BE2C (cell line): ENCODE data around the gene TMEM80.

Source experiments
- DNase-seq: peaks from one replicate; pipeline ENCODE4 v3.0.0-alpha.2; 2020
- H3K27me3 ChIP-seq: fragments of 250-450 bp; sonication (Bioruptor Pico); 2 replicates; pipeline ENCODE4 v1.5.1; 2020; ENCODE audit warnings: mild to moderate bottlenecking
- H3K36me3 ChIP-seq: fragments of 250-450 bp; sonication (Bioruptor Pico); 2 replicates; pipeline ENCODE4 v1.5.1; 2020; ENCODE audit warnings: mild to moderate bottlenecking
- H3K4me1 ChIP-seq: fragments of 250-450 bp; sonication (Bioruptor Pico); 2 replicates; pipeline ENCODE4 v1.5.1; 2020
- H3K4me3 ChIP-seq: 2 replicates; pipeline ENCODE4 v1.5.1; 2011; ENCODE audit warnings: low read depth, low read length
- H3K9me3 ChIP-seq: fragments of 250-450 bp; sonication (Bioruptor Pico); 2 replicates; pipeline ENCODE4 v1.5.1; 2020
- CTCF ChIP-seq: IDR thresholded peaks from 2 replicates; pipeline ENCODE4 v1.5.1; 2012; ENCODE audit warnings: mild to moderate bottlenecking, low read depth, low read length

TMEM80 gene

GRCh38 chr11:701741-702461, 6.3 kb downstream of the TMEM80 start:
- Histone ChIP-seq H3K36me3 (no peaks in the 10 kb centered on the region), H3K9me3 (no peaks in the 10 kb centered on the region), H3K4me3 (no peak overlapping the region), H3K27me3 (peaks cover 4% of the 10 kb centered on the region; the same call in 1 of the 2 replicates), H3K4me1 (no peaks in the 10 kb centered on the region)
- no peak for TF ChIP-seq CTCF
- no peak for DNase-seq

DNA sequence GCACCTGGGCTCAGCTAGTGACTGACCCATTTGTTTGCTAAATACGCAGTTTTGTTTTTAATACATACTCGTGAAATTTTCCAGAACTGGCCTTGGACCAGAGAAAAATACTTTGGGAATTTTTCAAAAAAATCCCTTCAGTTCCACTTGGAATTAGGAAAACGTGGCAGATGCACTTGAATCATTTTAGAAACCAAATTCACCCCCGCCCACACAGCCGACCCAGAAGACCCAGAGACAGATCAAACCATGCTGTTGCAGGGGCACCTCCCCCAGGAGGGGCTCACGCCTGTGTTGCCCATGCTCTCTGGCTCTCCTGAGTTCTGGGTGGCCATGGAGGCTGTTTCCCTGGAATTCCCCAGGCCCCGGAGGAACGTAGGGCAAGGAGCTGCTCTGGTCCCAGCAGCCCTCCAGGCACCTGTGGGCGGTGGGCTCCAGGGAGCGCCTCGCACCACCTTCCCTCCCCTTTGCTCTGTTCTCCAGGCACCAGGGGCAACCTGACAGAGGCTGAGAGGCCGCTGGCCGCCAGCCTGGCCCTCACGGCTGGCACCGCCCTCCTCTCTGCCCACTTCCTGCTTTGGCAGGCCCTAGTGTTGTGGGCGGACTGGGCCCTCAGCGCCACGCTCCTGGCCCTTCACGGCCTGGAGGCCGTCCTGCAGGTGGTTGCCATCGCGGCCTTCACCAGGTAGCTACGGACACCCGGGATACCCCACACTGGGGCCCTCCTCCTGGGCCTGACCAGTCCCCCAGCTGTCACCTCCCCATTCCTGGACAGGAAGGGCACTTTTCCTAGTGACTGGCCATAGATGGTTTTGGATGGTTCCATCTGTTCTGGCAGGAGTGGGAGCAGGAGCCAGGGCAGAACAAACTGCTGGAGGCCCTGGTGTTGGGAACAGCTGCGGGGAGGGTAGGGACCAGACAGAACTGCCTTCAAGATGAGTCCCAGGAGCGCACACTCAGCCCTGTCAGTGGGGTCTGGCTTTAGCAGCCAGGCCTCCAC, 7.1 kb downstream of the TMEM80 start:
- H3K4me1 ChIP-seq = no peaks in the 10 kb centered on the region
- H3K36me3 ChIP-seq = no peaks in the 10 kb centered on the region
- no peaks in the 10 kb centered on the region for H3K9me3 ChIP-seq
- H3K27me3 ChIP-seq = peaks cover 4% of the 10 kb centered on the region; the same call in 1 of the 2 replicates
- H3K4me3 ChIP-seq = no peak overlapping the region
- no peak for TF ChIP-seq CTCF
- DNase-seq = no peak

GRCh38 chr11:703506-703905, 7.9 kb downstream of the TMEM80 start:
- DNase-seq = no peak
- Histone ChIP-seq H3K27me3 (peaks cover 4% of the 10 kb centered on the region; the same call in 1 of the 2 replicates), H3K4me1 (no peaks in the 10 kb centered on the region), H3K36me3 (no peaks in the 10 kb centered on the region), H3K4me3 (no peak overlapping the region), H3K9me3 (no peaks in the 10 kb centered on the region)
- TF ChIP-seq CTCF = no peak

- H3K36me3 ChIP-seq = no peaks in the 10 kb centered on the region
- TF ChIP-seq CTCF = no peak
- no peak overlapping the region for H3K4me3 ChIP-seq
Measured at GRCh38 chr11:704228-704674, 8.6 kb downstream of the TMEM80 start.

GRCh38 chr11:704781-705645, 9.4 kb downstream of the TMEM80 start:
- no peak for TF ChIP-seq CTCF
- Histone ChIP-seq H3K36me3 (no peaks in the 10 kb centered on the region), H3K9me3 (no peaks in the 10 kb centered on the region), H3K4me1 (no peaks in the 10 kb centered on the region), H3K4me3 (no peak overlapping the region), H3K27me3 (peaks cover 4% of the 10 kb centered on the region; the same call in 1 of the 2 replicates)
- no peak for DNase-seq

More at GRCh38 chr11:704228-704674, 8.6 kb downstream of the TMEM80 start:
- Histone ChIP-seq H3K4me1 (no peaks in the 10 kb centered on the region), H3K27me3 (peaks cover 4% of the 10 kb centered on the region; the same call in 1 of the 2 replicates), H3K9me3 (no peaks in the 10 kb centered on the region)
- DNase-seq = no peak
